GM20000 (cell line): Measurements from ENCODE around the gene PLA2G12A.

ENCODE experiments used
- DNase-seq: peaks from one replicate; pipeline ENCODE4 v3.0.0; 2012; ENCODE audit warnings: low spot score
- TF ChIP-seq, protein P1 (sequence below): IDR thresholded peaks from 2 replicates; pipeline ENCODE4 v1.5.1; 2012; ENCODE audit warnings: mild to moderate bottlenecking, control low read depth; ENCODE audit errors: extremely low read depth, missing control alignments

The PLA2G12A gene

DNA sequence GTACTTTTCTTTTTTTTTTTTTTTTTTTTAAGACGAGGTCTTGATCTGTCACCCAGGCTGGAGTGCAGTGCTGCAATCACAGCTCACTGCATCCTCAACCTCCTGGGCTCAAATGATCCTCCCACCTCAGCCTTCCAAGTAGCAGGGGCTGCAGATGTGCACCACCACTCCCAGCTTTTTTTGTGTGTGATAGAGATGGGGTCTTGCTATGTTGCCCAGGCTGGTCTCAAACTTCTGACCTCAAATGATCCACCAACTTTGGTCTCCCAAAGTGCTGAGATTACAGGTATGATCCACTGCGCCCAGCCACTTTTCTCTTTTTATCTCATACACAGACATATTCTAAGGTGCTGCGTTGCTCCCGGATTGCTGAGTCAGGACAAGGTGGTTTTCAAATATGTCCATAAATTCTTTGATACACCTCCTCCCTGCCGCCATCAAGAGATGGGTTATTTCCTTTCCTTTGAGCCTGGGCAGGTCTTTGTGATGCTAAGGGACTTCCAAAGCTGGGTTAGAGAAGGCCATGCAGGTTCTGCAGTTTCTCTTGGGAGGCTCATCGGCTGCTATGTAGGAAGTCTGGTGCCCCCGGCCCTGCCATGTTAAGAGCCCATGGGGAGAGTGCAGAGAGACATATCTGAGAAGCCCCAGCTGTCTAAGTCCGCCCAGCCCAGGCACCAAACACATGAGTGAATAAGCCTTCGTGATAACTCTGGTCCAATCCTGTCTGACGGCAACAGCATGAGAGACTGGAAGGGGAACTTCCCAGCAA is 8.4 kb upstream of the PLA2G12A start:
- no peak for DNase-seq
- TF ChIP-seq, protein P1, sequence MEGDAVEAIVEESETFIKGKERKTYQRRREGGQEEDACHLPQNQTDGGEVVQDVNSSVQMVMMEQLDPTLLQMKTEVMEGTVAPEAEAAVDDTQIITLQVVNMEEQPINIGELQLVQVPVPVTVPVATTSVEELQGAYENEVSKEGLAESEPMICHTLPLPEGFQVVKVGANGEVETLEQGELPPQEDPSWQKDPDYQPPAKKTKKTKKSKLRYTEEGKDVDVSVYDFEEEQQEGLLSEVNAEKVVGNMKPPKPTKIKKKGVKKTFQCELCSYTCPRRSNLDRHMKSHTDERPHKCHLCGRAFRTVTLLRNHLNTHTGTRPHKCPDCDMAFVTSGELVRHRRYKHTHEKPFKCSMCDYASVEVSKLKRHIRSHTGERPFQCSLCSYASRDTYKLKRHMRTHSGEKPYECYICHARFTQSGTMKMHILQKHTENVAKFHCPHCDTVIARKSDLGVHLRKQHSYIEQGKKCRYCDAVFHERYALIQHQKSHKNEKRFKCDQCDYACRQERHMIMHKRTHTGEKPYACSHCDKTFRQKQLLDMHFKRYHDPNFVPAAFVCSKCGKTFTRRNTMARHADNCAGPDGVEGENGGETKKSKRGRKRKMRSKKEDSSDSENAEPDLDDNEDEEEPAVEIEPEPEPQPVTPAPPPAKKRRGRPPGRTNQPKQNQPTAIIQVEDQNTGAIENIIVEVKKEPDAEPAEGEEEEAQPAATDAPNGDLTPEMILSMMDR, result no peak

DNA sequence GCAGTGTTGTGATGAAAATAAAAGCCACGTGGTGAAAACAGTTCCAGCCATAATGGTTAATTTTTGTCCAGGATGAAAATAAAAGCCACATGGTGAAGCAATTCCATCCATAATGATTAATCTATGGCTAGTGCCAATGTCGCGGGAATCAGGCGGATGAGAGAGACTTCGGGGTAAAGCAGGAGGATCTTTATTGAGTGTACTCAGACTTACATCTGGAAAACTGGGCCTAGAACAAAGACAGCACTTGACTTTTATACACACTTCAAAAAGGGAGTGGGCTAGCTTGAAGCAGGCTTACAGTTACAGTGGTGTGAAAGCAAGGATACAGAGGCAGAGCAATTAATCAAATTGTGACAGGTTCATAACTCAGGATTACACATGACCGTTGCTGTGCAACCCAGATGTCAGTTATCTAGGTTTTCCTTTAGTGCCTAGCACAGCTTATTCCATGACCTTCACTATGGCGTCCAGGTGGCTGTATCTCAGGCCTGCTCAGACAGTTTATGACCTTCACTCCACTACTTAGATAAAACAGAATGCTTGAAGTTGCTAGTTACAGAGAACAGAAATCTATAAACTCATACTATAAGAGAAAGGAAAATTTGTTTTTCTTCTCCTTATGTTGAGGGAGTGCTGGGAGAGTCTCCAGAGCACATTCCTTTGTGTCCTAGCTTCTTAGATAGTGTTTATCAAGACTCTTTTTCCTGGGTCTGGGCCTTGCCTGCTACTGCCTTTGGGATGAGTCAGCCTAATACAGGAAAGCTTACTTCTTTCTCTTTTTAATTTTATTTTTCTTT is 5.9 kb upstream of the PLA2G12A start:
- DNase-seq, result no peak
- TF ChIP-seq, protein P1, result no peak

DNA sequence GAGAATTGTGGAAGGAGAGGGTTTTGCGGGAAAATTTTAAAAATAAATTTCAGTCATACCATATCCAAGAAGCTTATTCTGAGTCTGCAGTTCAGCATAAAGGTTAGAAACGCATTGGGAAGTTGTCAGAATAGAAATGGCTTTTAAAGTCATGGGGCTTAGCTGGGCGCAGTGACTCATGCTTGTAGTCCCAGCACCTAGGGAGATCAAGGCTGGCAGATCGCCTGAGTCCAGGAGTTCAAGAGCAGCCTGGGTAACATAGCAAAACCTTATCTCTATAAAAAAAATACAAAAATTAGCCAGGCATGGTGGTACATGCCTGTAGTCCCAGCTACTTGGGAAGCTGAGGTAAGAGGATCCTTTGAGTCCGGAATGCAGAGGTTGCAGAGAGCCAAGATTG is 3.9 kb upstream of the PLA2G12A start:
- TF ChIP-seq, protein P1, result no peak

DNA sequence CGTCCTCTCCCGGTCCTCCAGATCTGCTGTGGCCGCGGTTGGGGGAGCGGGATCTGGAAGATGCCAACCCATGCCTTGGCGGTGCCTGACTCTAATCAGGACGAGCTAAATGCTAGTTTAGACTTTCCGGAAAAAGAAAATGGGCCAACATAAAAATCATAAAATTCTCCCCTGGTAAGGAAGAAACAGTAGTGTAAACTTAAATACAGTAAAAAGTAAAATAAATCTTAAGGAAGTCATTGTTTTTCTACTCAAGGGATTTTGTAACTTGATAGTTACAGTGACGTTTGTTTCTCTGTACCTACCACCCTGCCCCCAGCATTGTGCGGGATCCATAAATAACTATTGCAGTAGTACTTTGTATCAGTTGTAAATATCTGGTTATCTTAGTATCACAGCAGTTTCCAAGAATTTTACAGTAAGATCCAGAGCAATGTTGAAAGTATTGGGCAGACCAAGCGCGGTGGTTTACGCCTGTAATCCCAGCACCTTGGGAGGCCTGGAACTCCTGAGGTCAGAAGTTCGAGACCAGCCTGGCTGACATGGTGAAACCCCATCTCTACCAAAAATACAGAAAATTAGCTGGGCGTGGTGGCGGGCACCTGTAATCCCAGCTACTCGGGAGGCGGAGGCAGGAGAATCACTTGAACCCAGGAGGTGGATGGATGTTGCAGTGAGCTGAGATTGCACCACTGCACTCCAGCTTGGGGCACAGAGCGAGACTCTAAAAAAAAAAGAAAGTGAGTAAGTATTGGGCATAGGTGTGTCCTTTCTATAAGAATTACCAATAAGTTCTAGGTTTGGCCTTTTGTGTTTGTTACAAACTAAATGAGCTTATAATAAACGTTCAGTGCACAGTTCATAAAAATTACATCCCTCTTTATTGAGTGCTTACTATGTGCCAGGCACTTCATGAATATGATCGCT is 1.0 kb upstream of the PLA2G12A start:
- TF ChIP-seq, protein P1, result no peak
- DNase-seq, result no peak

More for the DNA sequence above, 3.9 kb upstream of the PLA2G12A start:
- no peak for DNase-seq

DNA sequence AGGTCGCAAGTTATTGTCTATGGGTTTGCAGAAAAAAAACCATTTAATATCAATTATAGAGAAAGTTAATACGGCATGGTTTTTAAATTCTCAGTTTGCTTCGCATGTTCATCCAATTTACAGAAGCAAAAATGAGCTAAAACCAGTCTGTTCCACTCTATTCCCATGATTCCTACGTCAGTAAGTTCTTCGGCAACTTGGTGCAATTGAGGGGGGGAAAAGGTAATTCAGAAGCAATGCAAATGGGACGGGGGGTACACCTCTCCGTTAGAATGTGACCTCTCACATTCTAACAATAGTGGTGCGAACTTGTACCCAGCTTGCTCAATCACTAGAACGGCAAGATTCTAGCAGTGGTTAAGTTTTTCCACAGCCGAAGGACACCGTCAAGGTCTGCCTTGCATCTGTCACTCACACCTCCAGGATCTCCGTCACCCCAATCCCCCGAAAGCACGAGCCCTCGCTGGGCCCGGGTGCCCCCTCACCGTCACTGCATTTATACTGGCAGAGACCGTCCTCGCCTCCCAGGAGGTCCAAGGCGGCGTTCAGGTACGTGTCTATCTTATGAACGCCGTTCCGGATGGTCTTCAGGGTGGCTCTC is 653 bp downstream of the PLA2G12A start:
- TF ChIP-seq, protein P1, result no peak
- DNase-seq, result no peak

DNA sequence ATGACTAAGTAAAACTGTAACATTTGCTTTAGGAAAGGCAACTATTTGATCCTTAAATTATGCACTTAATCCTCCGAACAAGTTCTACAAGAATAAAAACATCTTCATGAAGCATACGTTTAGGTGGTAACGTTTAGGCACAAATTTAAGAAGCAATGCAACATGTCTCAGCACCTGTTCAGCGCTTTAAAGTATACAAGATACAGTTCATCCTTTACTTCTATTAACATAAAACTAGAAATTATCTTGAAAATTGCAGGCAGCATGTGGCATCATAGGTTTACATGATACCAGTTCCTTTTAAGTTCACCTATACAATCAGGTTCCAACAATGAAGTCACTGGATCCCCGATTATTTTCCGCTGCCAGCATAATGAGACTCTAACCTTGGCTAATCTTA is 1.5 kb downstream of the PLA2G12A start:
- DNase-seq, result no peak

More for the DNA sequence above, 1.5 kb downstream of the PLA2G12A start:
- TF ChIP-seq, protein P1, result no peak
